H9 (cell line): ENCODE measurements around the gene AGBL4. TPM values are rescaled to one million over a fixed set of nuclear protein-coding genes. Genes with fewer than 3 reads are reported as not detected.

ENCODE experiments used
- DNase-seq: peaks from one replicate; pipeline ENCODE4 v3.0.0-alpha.2; 2017
- H2AFZ ChIP-seq: one replicate; pipeline ENCODE4 v1.6.1; 2013; ENCODE audit warnings: mild to moderate bottlenecking, low read length, control low read depth, moderate library complexity
- H2AK5ac ChIP-seq: 2 replicates; pipeline ENCODE4 v1.6.1; 2013; ENCODE audit warnings: low read length, control low read depth, mixed read lengths; ENCODE audit not compliant: insufficient read length
- H2BK120ac ChIP-seq: one replicate; pipeline ENCODE4 v1.6.1; 2013; ENCODE audit warnings: low read depth, mild to moderate bottlenecking, low read length, control low read depth, inconsistent platforms; ENCODE audit not compliant: poor library complexity, severe bottlenecking
- H2BK12ac ChIP-seq: 2 replicates; pipeline ENCODE4 v1.6.1; 2013; ENCODE audit warnings: low read length, control low read depth, mixed read lengths, low read depth; ENCODE audit not compliant: insufficient read length
- H2BK15ac ChIP-seq: 2 replicates; pipeline ENCODE4 v1.6.1; 2013; ENCODE audit warnings: low read depth, low read length, control low read depth
- H2BK20ac ChIP-seq: one replicate; pipeline ENCODE4 v1.6.1; 2013; ENCODE audit warnings: low read depth, mild to moderate bottlenecking, low read length, control low read depth, inconsistent platforms; ENCODE audit not compliant: poor library complexity, severe bottlenecking
- H2BK5ac ChIP-seq: 2 replicates; pipeline ENCODE4 v1.6.1; 2013; ENCODE audit warnings: low read length, control low read depth, mixed read lengths; ENCODE audit not compliant: insufficient read length
- H3K14ac ChIP-seq: 2 replicates; pipeline ENCODE4 v1.6.1; 2013; ENCODE audit warnings: low read length, control low read depth; ENCODE audit not compliant: insufficient read depth
- H3K18ac ChIP-seq: 2 replicates; pipeline ENCODE4 v1.6.1; 2013; ENCODE audit warnings: low read depth, mild to moderate bottlenecking, mixed read lengths, low read length, control low read depth; ENCODE audit not compliant: insufficient read length
- H3K23ac ChIP-seq: 2 replicates; pipeline ENCODE4 v1.6.1; 2013; ENCODE audit warnings: low read length, control low read depth, mixed read lengths, low read depth; ENCODE audit not compliant: insufficient read length
- H3K23me2 ChIP-seq: 2 replicates; pipeline ENCODE4 v1.6.1; 2013; ENCODE audit warnings: low read depth, mild to moderate bottlenecking, mixed read lengths, low read length, control low read depth; ENCODE audit not compliant: insufficient read length, poor library complexity, severe bottlenecking
- H3K27ac ChIP-seq: 2 replicates; pipeline ENCODE4 v1.5.1; 2013; ENCODE audit warnings: low read length, control low read depth, mixed read lengths, low read depth; ENCODE audit not compliant: insufficient read length
- H3K27me3 ChIP-seq: 2 replicates; pipeline ENCODE4 v1.6.1; 2013; ENCODE audit warnings: low read length, control low read depth, inconsistent platforms; ENCODE audit not compliant: insufficient read depth
- H3K4ac ChIP-seq: 2 replicates; pipeline ENCODE4 v1.6.1; 2013; ENCODE audit warnings: low read depth, mild to moderate bottlenecking, control low read depth, inconsistent platforms, low read length, moderate library complexity
- H3K4me1 ChIP-seq: 2 replicates; pipeline ENCODE4 v1.6.1; 2013; ENCODE audit warnings: low read length, control low read depth, inconsistent platforms; ENCODE audit not compliant: insufficient read depth
- H3K4me2 ChIP-seq: 2 replicates; pipeline ENCODE4 v1.6.1; 2013; ENCODE audit warnings: low read length, control low read depth, mixed read lengths; ENCODE audit not compliant: insufficient read length, insufficient read depth
- H3K56ac ChIP-seq: 2 replicates; pipeline ENCODE4 v1.6.1; 2013; ENCODE audit warnings: low read depth, mild to moderate bottlenecking, mixed read lengths, low read length, control low read depth; ENCODE audit not compliant: insufficient read length
- H3K79me1 ChIP-seq: 2 replicates; pipeline ENCODE4 v1.6.1; 2013; ENCODE audit warnings: low read depth, mild to moderate bottlenecking, moderate library complexity, low read length, control low read depth, inconsistent platforms; ENCODE audit not compliant: insufficient read depth, poor library complexity, severe bottlenecking
- H3K79me2 ChIP-seq: 2 replicates; pipeline ENCODE4 v1.6.1; 2013; ENCODE audit warnings: low read length, control low read depth, inconsistent platforms; ENCODE audit not compliant: insufficient read depth
- H3K9ac ChIP-seq: 2 replicates; pipeline ENCODE4 v1.6.1; 2013; ENCODE audit warnings: low read length, control low read depth, mixed read lengths; ENCODE audit not compliant: insufficient read length; ENCODE audit errors: extremely low read depth
- H3K9me3 ChIP-seq: one replicate; pipeline ENCODE4 v1.6.1; 2013; ENCODE audit warnings: low read depth, low read length, inconsistent platforms; ENCODE audit not compliant: control insufficient read depth
- H3T11ph ChIP-seq: one replicate; pipeline ENCODE4 v1.6.1; 2013; ENCODE audit warnings: mild to moderate bottlenecking, low read length, control low read depth, inconsistent platforms
- H4K20me1 ChIP-seq: one replicate; pipeline ENCODE4 v1.6.1; 2013; ENCODE audit not compliant: control insufficient read depth, insufficient read length, insufficient read depth
- H4K5ac ChIP-seq: 2 replicates; pipeline ENCODE4 v1.6.1; 2013; ENCODE audit warnings: low read depth, mild to moderate bottlenecking, mixed read lengths, low read length, control low read depth; ENCODE audit not compliant: insufficient read length
- H4K8ac ChIP-seq: replicated peaks from 2 replicates; pipeline ENCODE4 v1.6.1; 2013; ENCODE audit warnings: low read length, control low read depth, mixed read lengths, low read depth; ENCODE audit not compliant: insufficient read length
- H4K91ac ChIP-seq: 2 replicates; pipeline ENCODE4 v1.6.1; 2013; ENCODE audit warnings: low read depth, mild to moderate bottlenecking, moderate library complexity, mixed read lengths, low read length, control low read depth; ENCODE audit not compliant: insufficient read length
- H3K27ac Mint-ChIP-seq, 3 experiments: 2 replicates in 2 of 3; 3 replicates in 1 of 3; pipeline ENCODE4 v1.8.0; 2020 to 2021; ENCODE audit warnings: mixed read lengths in 3 of 3, mild to moderate bottlenecking in 1 of 3, moderate library complexity in 1 of 3
- H3K27me3 Mint-ChIP-seq: 2 replicates; pipeline ENCODE4 v1.8.0; 2021; ENCODE audit warnings: low read depth, mild to moderate bottlenecking, moderate library complexity, mixed read lengths
- H3K36me3 Mint-ChIP-seq, 3 experiments: 2 replicates in 2 of 3; 3 replicates in 1 of 3; pipeline ENCODE4 v1.8.0; 2020 to 2021; ENCODE audit warnings: low read depth in 3 of 3, mixed read lengths in 3 of 3; ENCODE audit not compliant: insufficient read depth in 1 of 3
- H3K4me1 Mint-ChIP-seq, 2 experiments: 2 replicates each; pipeline ENCODE4 v1.8.0; 2020; ENCODE audit warnings: mixed read lengths in 2 of 2
- H3K4me3 Mint-ChIP-seq, 2 experiments: 2 replicates in 1 of 2; 3 replicates in 1 of 2; pipeline ENCODE4 v1.8.0; 2020 to 2021; ENCODE audit warnings: mild to moderate bottlenecking in 2 of 2, mixed read lengths in 2 of 2, moderate library complexity in 1 of 2
- H3K9me3 Mint-ChIP-seq, 2 experiments: 2 replicates in 1 of 2; 3 replicates in 1 of 2; pipeline ENCODE4 v1.8.0; 2020; ENCODE audit warnings: mild to moderate bottlenecking in 2 of 2, mixed read lengths in 2 of 2, moderate library complexity in 1 of 2
- WGBS: extraction: QIAGEN DNeasy Blood & Tissue Kit; methylation state at CpG from one replicate; pipeline ENCODE4 v1.1.7; 2013; ENCODE audit warnings: missing lambda C conversion rate, low lambda C conversion rate, mixed read lengths; ENCODE audit not compliant: insufficient read length; ENCODE audit errors: extremely low coverage; 5-methylcytosine and 5-hydroxymethylcytosine counted together
- total RNA-seq: library from RNA; stranded (reverse); gene quantifications from 2 replicates; pipeline ENCODE4 v1.2.1, GENCODE V29; 2021
- TF ChIP-seq, protein P1 (sequence below): fragments of 200-600 bp; sonication (generic); conservative IDR thresholded peaks from 3 replicates; pipeline ENCODE4 v1.8.0; 2021; ENCODE audit warnings: antibody characterized with exemption, mild to moderate bottlenecking

The AGBL4 gene
- total RNA-seq, 1 experiment from 2014 or later: not detected

GRCh38 chr1:49864581-49864980 is 159.2 kb downstream of the AGBL4 start:
- WGBS: no CpG with 5 or more reads among the region's 4 CpGs

More at GRCh38 chr1:49864581-49864980, 159.2 kb downstream of the AGBL4 start:
- Mint-ChIP-seq H3K27me3 (peaks cover 2% of the 10 kb centered on the region), H3K4me1 (no peaks in the 10 kb centered on the region), H3K36me3 (peaks cover 0 to 51% (median 9%) of the 10 kb centered on the region in 3 experiments; a peak in 6 of 7 replicates), H3K27ac (no peak overlapping the region), H3K9me3 (peaks cover 96 to 99% of the 10 kb centered on the region in 2 experiments), H3K4me3 (no peak overlapping the region)
- DNase-seq: no peak
- H3K79me1 ChIP-seq: no peaks in the 10 kb centered on the region
- H4K20me1 ChIP-seq: no peaks in the 10 kb centered on the region
- H4K5ac ChIP-seq: no peak overlapping the region
- no peaks in the 10 kb centered on the region for H3K79me2 ChIP-seq
- H3K4me1 ChIP-seq: no peaks in the 10 kb centered on the region
- no peak overlapping the region for H2BK20ac ChIP-seq
- no peak overlapping the region for H3K9ac ChIP-seq
- no peak overlapping the region for H3K14ac ChIP-seq
- no peak overlapping the region for H2BK5ac ChIP-seq
- H4K91ac ChIP-seq: no peak overlapping the region
- H3K4ac ChIP-seq: no peak overlapping the region
- peaks cover 40% of the 10 kb centered on the region for H3K9me3 ChIP-seq
- no peak overlapping the region for H2BK12ac ChIP-seq
- H4K8ac ChIP-seq: no peak overlapping the region
- H2AK5ac ChIP-seq: no peak overlapping the region
- H3K56ac ChIP-seq: no peak overlapping the region
- TF ChIP-seq, protein P1, sequence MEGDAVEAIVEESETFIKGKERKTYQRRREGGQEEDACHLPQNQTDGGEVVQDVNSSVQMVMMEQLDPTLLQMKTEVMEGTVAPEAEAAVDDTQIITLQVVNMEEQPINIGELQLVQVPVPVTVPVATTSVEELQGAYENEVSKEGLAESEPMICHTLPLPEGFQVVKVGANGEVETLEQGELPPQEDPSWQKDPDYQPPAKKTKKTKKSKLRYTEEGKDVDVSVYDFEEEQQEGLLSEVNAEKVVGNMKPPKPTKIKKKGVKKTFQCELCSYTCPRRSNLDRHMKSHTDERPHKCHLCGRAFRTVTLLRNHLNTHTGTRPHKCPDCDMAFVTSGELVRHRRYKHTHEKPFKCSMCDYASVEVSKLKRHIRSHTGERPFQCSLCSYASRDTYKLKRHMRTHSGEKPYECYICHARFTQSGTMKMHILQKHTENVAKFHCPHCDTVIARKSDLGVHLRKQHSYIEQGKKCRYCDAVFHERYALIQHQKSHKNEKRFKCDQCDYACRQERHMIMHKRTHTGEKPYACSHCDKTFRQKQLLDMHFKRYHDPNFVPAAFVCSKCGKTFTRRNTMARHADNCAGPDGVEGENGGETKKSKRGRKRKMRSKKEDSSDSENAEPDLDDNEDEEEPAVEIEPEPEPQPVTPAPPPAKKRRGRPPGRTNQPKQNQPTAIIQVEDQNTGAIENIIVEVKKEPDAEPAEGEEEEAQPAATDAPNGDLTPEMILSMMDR: no peak
- no peak overlapping the region for H3K23ac ChIP-seq
- H2BK120ac ChIP-seq: no peak overlapping the region
- H2BK15ac ChIP-seq: no peak overlapping the region
- H3K23me2 ChIP-seq: no peaks in the 10 kb centered on the region
- no peak overlapping the region for H3K4me2 ChIP-seq
- no peak overlapping the region for H3K18ac ChIP-seq
- no peak overlapping the region for H3T11ph ChIP-seq
- H2AFZ ChIP-seq: no peak overlapping the region
- H3K27ac ChIP-seq: no peak overlapping the region
- no peaks in the 10 kb centered on the region for H3K27me3 ChIP-seq
